AG09309 (cell line): Measurements from ENCODE around the gene AGPAT3.

Experiments used
- DNase-seq: peaks from one replicate; pipeline ENCODE4 v3.0.0-alpha.2; 2010; ENCODE audit warnings: low read depth
- H3K4me3 ChIP-seq: 2 replicates; pipeline ENCODE4 v1.5.1; 2011; ENCODE audit warnings: mild to moderate bottlenecking, low read depth, low read length, moderate library complexity; ENCODE audit not compliant: control insufficient read depth
- CTCF ChIP-seq: IDR thresholded peaks from 2 replicates; pipeline ENCODE4 v1.5.1; 2011; ENCODE audit warnings: mild to moderate bottlenecking, low read depth, low read length, inconsistent platforms; ENCODE audit not compliant: insufficient read depth, control insufficient read depth; ENCODE audit errors: missing control alignments

The AGPAT3 gene

DNA sequence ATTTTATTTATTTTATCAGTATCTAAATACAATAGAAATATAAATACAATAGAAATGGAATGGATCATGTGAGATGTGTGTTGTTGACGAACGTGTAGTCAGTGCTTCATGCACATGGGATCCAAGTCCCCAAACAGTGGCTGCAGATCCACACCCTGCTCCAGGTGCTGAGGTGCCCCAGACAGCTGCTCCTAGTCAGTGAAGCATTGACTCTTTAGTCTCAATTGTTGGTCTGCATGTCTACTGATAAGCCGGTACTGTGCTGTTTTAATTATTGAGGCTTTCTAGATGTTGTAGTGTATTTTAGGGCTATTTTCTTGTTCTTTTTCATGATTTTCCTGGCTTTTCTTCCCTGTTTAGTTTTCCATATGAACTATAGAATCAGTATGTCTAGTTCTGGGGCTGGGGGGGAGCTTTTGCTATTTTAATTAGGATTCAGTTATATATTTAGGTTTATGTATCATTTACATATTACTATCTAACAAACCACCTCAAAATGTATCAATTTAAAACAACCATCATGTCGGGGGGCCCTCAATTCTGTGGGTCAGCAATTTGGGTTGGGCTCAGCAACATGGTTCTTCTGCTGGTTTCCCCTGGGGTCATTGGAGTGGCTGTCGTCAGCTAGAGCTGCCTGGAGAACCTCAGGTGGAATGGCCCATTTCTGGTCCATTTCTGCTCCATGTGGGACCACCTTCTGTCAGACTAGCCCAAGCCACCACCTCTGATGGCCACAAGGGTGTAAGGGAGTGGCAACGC lies 83.9 kb downstream of the AGPAT3 start:
- no peak for TF ChIP-seq CTCF
- no peak for DNase-seq
- no peak overlapping the region for H3K4me3 ChIP-seq

DNA sequence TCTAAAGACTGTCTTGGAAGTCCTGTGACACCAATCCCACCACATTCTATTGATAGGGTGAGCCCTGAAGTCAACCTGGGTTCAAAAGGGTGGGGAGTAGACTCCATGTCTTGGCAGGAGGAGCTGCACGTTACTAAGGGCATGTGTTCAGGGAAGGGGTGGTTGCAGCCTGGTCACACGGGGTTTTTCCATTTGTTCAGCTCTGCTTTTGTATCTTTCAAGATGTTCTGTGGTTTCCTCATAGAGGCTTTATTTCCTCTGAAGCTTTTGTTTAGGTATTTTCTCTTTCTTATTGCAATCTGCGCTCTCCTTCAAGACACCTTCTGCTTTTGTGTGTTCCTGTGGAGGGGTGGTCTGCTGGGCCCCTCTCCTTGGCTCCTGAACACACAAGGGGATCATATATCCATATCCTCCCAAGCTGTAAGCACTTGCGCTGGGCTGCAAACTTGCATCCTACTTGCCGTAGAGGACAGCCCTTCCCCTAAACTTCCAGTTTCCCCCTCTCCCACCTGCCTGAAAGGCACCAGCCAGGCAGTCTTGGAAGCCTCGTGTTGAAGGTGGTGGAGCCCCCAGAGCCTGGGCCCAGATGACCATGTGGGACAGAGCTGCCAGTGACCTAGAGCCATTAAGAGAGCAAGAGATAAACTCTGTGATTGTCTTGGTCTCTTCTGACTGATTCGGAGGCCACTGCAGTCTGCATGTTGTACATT lies 84.6 kb downstream of the AGPAT3 start:
- no peak overlapping the region for H3K4me3 ChIP-seq
- DNase-seq: no peak
- TF ChIP-seq CTCF: no peak

DNA sequence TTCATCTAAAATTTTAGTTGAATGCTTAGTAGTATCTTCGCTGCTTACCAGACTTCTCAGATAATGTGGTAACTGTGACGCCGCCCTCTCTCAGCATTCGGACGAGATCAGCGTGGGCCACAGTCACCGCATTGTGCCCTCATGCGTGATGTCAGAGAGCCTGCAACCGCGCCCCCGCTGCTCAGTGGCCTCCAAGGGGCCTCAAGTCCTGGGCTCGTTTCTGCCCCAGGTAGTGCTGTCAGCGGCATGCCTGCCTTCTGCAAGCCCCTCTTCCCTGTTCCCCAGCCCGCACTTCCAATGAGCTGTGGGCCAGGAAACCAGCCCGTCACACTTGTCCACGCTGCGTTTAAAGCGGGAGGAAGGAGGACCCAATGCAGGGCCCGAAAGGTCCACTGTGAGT lies 85.5 kb downstream of the AGPAT3 start:
- H3K4me3 ChIP-seq: no peak overlapping the region
- TF ChIP-seq CTCF: no peak
- no peak for DNase-seq

GRCh38 chr21:43950936-43951335 lies 85.9 kb downstream of the AGPAT3 start:
- no peak for DNase-seq
- no peak overlapping the region for H3K4me3 ChIP-seq
- no peak for TF ChIP-seq CTCF

DNA sequence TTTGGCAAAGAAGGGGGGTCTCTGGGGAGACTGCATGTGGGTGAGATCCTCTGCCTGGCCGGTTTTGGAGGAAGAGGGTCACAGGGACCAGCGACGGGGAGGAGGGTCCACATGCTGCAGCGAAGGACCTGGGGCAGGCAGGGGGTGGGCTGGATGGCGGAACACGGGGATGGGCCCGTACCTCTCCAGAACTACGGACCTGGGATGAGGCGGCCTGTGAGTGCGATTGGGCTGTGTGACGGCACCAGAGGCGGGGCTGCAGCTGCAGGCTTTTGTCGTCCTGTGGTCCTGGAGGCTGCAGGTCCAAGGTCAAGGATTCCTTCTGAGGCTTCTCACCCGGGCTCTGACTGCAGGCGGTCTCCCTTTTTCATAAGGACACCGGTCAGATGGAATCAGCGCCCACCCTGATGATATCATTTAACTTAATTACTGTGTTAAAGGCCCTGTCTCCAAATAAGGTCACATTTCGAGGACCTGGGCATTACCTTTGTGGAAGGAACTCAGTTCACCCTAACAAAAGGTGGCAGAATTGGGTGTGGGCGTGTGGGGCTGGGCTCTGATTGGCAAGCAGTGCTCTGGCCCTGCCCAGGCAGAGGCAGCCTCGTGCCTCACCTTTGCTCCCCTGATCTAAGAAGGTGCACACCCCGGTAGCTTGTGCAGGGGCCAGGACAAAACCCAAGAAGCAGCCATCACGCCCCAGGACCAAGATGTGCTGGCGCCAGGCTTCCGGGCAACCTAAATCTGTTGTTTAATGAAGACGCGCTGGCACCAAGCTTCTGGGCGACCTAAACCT lies 87.1 kb downstream of the AGPAT3 start:
- no peak for TF ChIP-seq CTCF
- DNase-seq: no peak
- no peak overlapping the region for H3K4me3 ChIP-seq

DNA sequence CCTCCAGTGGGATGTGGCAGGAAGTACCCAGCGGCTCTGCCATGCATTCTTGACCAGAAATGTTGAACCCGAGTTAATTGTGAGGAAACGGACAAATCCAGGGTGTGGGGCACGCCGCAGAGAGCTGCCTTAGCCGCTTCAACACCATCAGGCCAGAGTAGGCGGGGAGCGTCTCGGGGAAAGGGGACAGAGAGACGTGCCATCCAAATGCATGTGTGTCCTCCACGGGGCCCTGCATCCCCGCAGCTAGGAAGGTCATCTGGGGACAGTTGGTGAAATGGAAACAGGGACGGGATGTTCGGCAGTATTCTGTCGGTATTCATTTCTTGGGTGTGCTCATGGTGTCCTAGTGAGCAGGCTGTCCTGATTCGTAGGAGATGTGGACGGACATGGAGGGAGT lies 88.0 kb downstream of the AGPAT3 start:
- H3K4me3 ChIP-seq: no peak overlapping the region
- DNase-seq: no peak
- TF ChIP-seq CTCF: no peak
